Endothelial cell of umbilical vein (primary cell): ENCODE data around the gene SLC28A1. TPM values are rescaled to one million over a fixed set of nuclear protein-coding genes. Genes with fewer than 3 reads are reported as not detected.

Experiments used
- BruUV-seq: library from RNA; stranded (reverse); fragments of 400-500 nt; replicated peaks from 2 replicates; lab custom pipeline; 2021; lab: Mats Ljungman, UMichigan
- CTCF ChIA-PET: fragments of 300-600, 350-600 bp; sonication (Branson Sonifier 250); formaldehyde crosslinking; loops from one replicate; lab custom pipeline; 2021; ENCODE audit warnings: antibody characterized with exemption, inconsistent platforms; lab: Charles Lee
- POLR2A ChIA-PET: fragments of 300-600, 350-600 bp; sonication (Branson Sonifier 250); formaldehyde crosslinking; loops from one replicate; lab custom pipeline; 2021; ENCODE audit warnings: antibody characterized with exemption, inconsistent platforms; lab: Charles Lee
- DNase-seq: peaks from one replicate; pipeline ENCODE4 v3.0.0-alpha.2; 2011; ENCODE audit warnings: low read depth, low spot score
- FAIRE-seq: peaks from 2 replicates; lab custom pipeline; 2011; peaks lifted over from hg19 to GRCh38; lab: Jason Lieb, UNC
- H2AFZ ChIP-seq: 2 replicates; pipeline ENCODE4 v1.6.0; 2012; ENCODE audit warnings: low read depth, low read length, control low read depth, inconsistent platforms
- H3K27ac ChIP-seq: 2 replicates; pipeline ENCODE4 v1.5.1; 2011; ENCODE audit warnings: low read depth, mild to moderate bottlenecking, control low read depth, low read length, moderate library complexity; ENCODE audit not compliant: insufficient read depth
- H3K27me3 ChIP-seq, 2 experiments: 2 replicates each; pipeline versions ENCODE4 v1.6.0 to v1.6.1; 2011; ENCODE audit warnings: low read length in 2 of 2, mixed read lengths in 1 of 2; ENCODE audit not compliant: control insufficient read depth in 2 of 2, insufficient read depth in 2 of 2
- H3K36me3 ChIP-seq, 2 experiments: 2 replicates in 1 of 2; 3 replicates in 1 of 2; pipeline ENCODE4 v1.5.1; 2011; ENCODE audit warnings: low read length in 2 of 2, mild to moderate bottlenecking in 1 of 2, moderate library complexity in 1 of 2; ENCODE audit not compliant: control insufficient read depth in 2 of 2, insufficient read depth in 2 of 2; ENCODE audit errors: extremely low read depth in 1 of 2
- H3K4me1 ChIP-seq: 3 replicates; pipeline ENCODE4 v1.5.1; 2011; ENCODE audit warnings: mild to moderate bottlenecking, low read length; ENCODE audit not compliant: control insufficient read depth, insufficient read depth; ENCODE audit errors: extremely low read depth
- H3K4me2 ChIP-seq: 2 replicates; pipeline ENCODE4 v1.6.1; 2011; ENCODE audit warnings: low read length, control low read depth, mixed read lengths; ENCODE audit not compliant: insufficient read depth
- H3K4me3 ChIP-seq, 3 experiments: fragments of 200-600 bp in 1 of 3; sonication (generic), shearing (Covaris generic) in 1 of 3; replicated peaks in 1 of 3; 2 replicates each; pipeline ENCODE4 v1.5.1; 2011 to 2016; ENCODE audit warnings: control low read depth in 3 of 3, low read length in 3 of 3, mild to moderate bottlenecking in 2 of 3, inconsistent platforms in 1 of 3, low read depth in 1 of 3, moderate library complexity in 1 of 3; ENCODE audit not compliant: insufficient read depth in 1 of 3
- H3K79me2 ChIP-seq: 2 replicates; pipeline ENCODE4 v1.6.0; 2012; ENCODE audit warnings: low read length, inconsistent platforms; ENCODE audit not compliant: control insufficient read depth, insufficient read depth
- H3K9ac ChIP-seq: replicated peaks from 2 replicates; pipeline ENCODE3; 2011; ENCODE audit warnings: low read length, control low read depth; ENCODE audit not compliant: insufficient read depth; ENCODE audit errors: extremely low read depth
- H3K9me1 ChIP-seq: replicated peaks from 3 replicates; pipeline ENCODE4 v1.6.0; 2011; ENCODE audit warnings: mild to moderate bottlenecking, low read length; ENCODE audit not compliant: control insufficient read depth, insufficient read depth; ENCODE audit errors: extremely low read depth
- H3K9me3 ChIP-seq: replicated peaks from 2 replicates; pipeline ENCODE4 v1.5.1; 2012; ENCODE audit warnings: low read length, inconsistent platforms; ENCODE audit not compliant: control insufficient read depth, insufficient read depth
- H4K20me1 ChIP-seq: replicated peaks from 2 replicates; pipeline ENCODE3; 2011; ENCODE audit warnings: mild to moderate bottlenecking, low read length; ENCODE audit not compliant: control insufficient read depth, insufficient read depth; ENCODE audit errors: extremely low read depth
- EZH2 ChIP-seq: IDR thresholded peaks from 2 replicates; pipeline ENCODE4 v1.6.1; 2012; ENCODE audit warnings: borderline replicate concordance, low read depth, mild to moderate bottlenecking, moderate library complexity, low read length, inconsistent platforms; ENCODE audit not compliant: severe bottlenecking
- FOS ChIP-seq: IDR thresholded peaks from 2 replicates; pipeline ENCODE4 v1.6.1; 2011; ENCODE audit warnings: mild to moderate bottlenecking, low read length, moderate library complexity, borderline replicate concordance; ENCODE audit not compliant: insufficient read depth
- GATA2 ChIP-seq: IDR thresholded peaks from 2 replicates; pipeline ENCODE4 v1.7.0; 2011; ENCODE audit warnings: low read depth, mild to moderate bottlenecking, moderate library complexity, mixed read lengths, low read length; ENCODE audit not compliant: insufficient read length, insufficient read depth
- JUN ChIP-seq: IDR thresholded peaks from 2 replicates; pipeline ENCODE4 v1.6.1; 2011; ENCODE audit warnings: borderline replicate concordance, low read depth; ENCODE audit not compliant: insufficient read length, insufficient read depth
- MYC ChIP-seq: IDR thresholded peaks from one replicate; pipeline ENCODE4 v1.6.1; 2011; ENCODE audit warnings: mild to moderate bottlenecking, low read depth, low read length
- POLR2A ChIP-seq: IDR thresholded peaks from 2 replicates; pipeline ENCODE4 v1.6.1; 2012; ENCODE audit warnings: low read depth, mild to moderate bottlenecking, control low read depth, low read length
- POLR2AphosphoS5 ChIP-seq: IDR thresholded peaks from 2 replicates; pipeline ENCODE4 v1.6.1; 2012; ENCODE audit warnings: low read depth, mild to moderate bottlenecking, control low read depth, low read length, moderate library complexity; ENCODE audit not compliant: insufficient read depth
- dilution Hi-C: fragments of 300-500 bp; cut with MboI; formaldehyde crosslinking; loops from one replicate; pipeline ENCODE4 v1.15.0; 2019; ENCODE audit warnings: low sequenced_read_pairs; ENCODE audit not compliant: extremely low pct_ligation_motif_present
- intact Hi-C: fragments of 100-400 bp; cut with micrococcal nuclease; formaldehyde crosslinking; loops from one replicate; pipeline ENCODE4 v1.10.0; 2022
- polyA plus RNA-seq, 4 experiments: library from polyadenylated mRNA; depleted of rRNA in 3 of 4; stranded (reverse) in 3 of 4; unstranded in 1 of 4; fragments of >200 nt; gene quantifications; 2 replicates each; pipeline versions ENCODE4 v1.2.1 to v1.2.3, GENCODE V29; 2011 to 2012; ENCODE audit warnings: missing spikeins in 1 of 4
- total RNA-seq: library from RNA; stranded (reverse); gene quantifications from 2 replicates; pipeline ENCODE4 v1.2.3, GENCODE V29; 2021
- TF ChIP-seq, protein P1 (sequence below): IDR thresholded peaks from 2 replicates; pipeline ENCODE4 v1.6.1; 2011; ENCODE audit not compliant: insufficient read depth, insufficient read length
- TF ChIP-seq, protein P2 (sequence below), 2 donors: IDR thresholded peaks; 1 replicate in 1 of 2; 2 replicates in 1 of 2; pipeline ENCODE4 v1.5.1; 2011; ENCODE audit warnings: low read length in 2 of 2, mild to moderate bottlenecking in 2 of 2, moderate library complexity in 2 of 2, control low read depth in 1 of 2, inconsistent platforms in 1 of 2, low read depth in 1 of 2; ENCODE audit not compliant: insufficient read depth in 1 of 2; ENCODE audit errors: extremely low read depth in 1 of 2

SLC28A1 gene
- total and polyA plus RNA-seq, 2 donors (not counting 3 experiments of a cell fraction or from before 2014, with no cell fraction given): not detected

DNA sequence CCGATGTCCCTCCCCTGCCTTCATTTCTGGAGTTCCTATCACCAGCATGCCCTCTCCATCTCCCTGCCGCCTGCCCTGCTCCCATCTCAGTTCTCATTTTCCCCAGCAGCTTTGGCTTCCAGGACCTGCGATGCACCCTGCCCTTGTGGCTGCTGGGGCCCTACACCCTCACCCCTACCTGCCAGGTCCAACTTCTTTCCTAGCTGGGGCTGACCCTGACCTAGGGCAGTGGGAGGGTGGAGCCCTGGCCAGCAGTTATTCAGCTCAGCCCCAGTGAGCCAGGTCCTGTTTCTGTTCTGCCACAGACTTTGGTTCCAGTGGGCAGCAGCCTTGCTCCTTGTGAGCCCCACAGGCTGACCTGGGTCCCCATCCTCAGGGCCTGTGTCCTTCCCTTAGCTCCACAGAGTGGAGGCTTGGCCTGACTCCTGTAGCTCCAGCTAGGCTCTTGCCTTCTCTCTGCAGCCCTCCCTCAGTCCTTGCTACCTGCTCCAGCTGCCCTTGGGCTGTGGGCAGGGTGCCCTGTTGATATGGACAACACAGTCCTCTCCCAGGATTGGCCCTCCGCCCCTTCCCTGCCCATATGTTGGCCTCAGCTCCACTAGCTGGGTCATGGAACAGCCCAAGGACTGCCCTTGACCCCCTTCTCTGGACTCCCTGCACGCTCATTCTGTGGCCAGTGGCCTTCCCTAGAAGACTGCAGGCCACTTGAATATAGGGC is 62.5 kb downstream of the SLC28A1 start:
- Histone ChIP-seq H3K4me2 (no peak overlapping the region), H3K9me3 (no peaks in the 10 kb centered on the region), H3K4me3 (no peak overlapping the region), H3K9me1 (no peaks in the 10 kb centered on the region), H3K79me2 (no peaks in the 10 kb centered on the region), H3K4me1 (peaks cover 12% of the 10 kb centered on the region), H3K27ac (no peak overlapping the region), H3K36me3 (no peaks in the 10 kb centered on the region), H2AFZ (no peak overlapping the region), H3K27me3 (no peaks in the 10 kb centered on the region), H3K9ac (no peak overlapping the region), H4K20me1 (no peaks in the 10 kb centered on the region)
- dilution Hi-C loops: no loop called here
- BruUV-seq: no TSS peak
- no peak for FAIRE-seq
- no peak for DNase-seq
- intact Hi-C loops: no loop called here
- TF ChIP-seq GATA2 (no peak), MYC (no peak), POLR2A (no peak), EZH2 (no peak), FOS (no peak), JUN (no peak), POLR2AphosphoS5 (no peak)
- TF ChIP-seq, protein P1, sequence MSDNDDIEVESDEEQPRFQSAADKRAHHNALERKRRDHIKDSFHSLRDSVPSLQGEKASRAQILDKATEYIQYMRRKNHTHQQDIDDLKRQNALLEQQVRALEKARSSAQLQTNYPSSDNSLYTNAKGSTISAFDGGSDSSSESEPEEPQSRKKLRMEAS: no peak
- TF ChIP-seq, protein P2, sequence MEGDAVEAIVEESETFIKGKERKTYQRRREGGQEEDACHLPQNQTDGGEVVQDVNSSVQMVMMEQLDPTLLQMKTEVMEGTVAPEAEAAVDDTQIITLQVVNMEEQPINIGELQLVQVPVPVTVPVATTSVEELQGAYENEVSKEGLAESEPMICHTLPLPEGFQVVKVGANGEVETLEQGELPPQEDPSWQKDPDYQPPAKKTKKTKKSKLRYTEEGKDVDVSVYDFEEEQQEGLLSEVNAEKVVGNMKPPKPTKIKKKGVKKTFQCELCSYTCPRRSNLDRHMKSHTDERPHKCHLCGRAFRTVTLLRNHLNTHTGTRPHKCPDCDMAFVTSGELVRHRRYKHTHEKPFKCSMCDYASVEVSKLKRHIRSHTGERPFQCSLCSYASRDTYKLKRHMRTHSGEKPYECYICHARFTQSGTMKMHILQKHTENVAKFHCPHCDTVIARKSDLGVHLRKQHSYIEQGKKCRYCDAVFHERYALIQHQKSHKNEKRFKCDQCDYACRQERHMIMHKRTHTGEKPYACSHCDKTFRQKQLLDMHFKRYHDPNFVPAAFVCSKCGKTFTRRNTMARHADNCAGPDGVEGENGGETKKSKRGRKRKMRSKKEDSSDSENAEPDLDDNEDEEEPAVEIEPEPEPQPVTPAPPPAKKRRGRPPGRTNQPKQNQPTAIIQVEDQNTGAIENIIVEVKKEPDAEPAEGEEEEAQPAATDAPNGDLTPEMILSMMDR (IDR thresholded peaks at IDR 0.05; ENCODE audit: extremely low read depth in 1 of 2, insufficient read depth in 1 of 2, low read depth in 1 of 2, low read length in 2 of 2): no peak
- POLR2A ChIA-PET: no interaction called here
- CTCF ChIA-PET: interaction anchor here (1.4 to 1.5 kb wide), 2 partner anchors 8 to 10 kb away, joined by 4 to 5 read pairs; no protein-coding TSS in a partner anchor
